ENCODE measurements around the gene THRAP3. TPM values are rescaled to one million over a fixed set of nuclear protein-coding genes. Genes with fewer than 3 reads are reported as not detected.

The THRAP3 gene
- total RNA-seq, 1 donor from 2014 or later: 39.5 TPM

- no peak overlapping the region for H3K4me3 ChIP-seq
- no peak for TF ChIP-seq CTCF (IDR thresholded peaks at IDR 0.05)
- no peaks in the 10 kb centered on the region for H3K9me3 ChIP-seq
- no peak for DNase-seq (ENCODE audit: low spot score in 2 of 2)
- H3K36me3 ChIP-seq: no peaks in the 10 kb centered on the region
- H3K27me3 ChIP-seq: no peaks in the 10 kb centered on the region
- intact Hi-C loops (cut with DNase I): no loop called here
- peaks cover 6 to 8% of the 10 kb centered on the region in 2 donors for H3K4me1 ChIP-seq
- H3K27ac ChIP-seq: no peak overlapping the region
Observed at GRCh38 chr1:36327421-36328087, 103.3 kb downstream of the THRAP3 start.

GRCh38 chr1:36328088-36328480, 103.8 kb downstream of the THRAP3 start:
- H3K27me3 ChIP-seq: no peaks in the 10 kb centered on the region
- no peak overlapping the region for H3K4me3 ChIP-seq
- peaks cover 6 to 7% of the 10 kb centered on the region in 2 donors for H3K4me1 ChIP-seq
- no peak for DNase-seq (ENCODE audit: low spot score in 2 of 2)
- no peak for TF ChIP-seq CTCF (IDR thresholded peaks at IDR 0.05)
- H3K27ac ChIP-seq: no peak overlapping the region
- intact Hi-C loops (cut with DNase I): no loop called here
- H3K36me3 ChIP-seq: no peaks in the 10 kb centered on the region
- H3K9me3 ChIP-seq: no peaks in the 10 kb centered on the region

GRCh38 chr1:36328713-36329112, 104.5 kb downstream of the THRAP3 start:
- Histone ChIP-seq H3K27ac (no peak overlapping the region), H3K27me3 (no peaks in the 10 kb centered on the region), H3K9me3 (no peaks in the 10 kb centered on the region), H3K36me3 (no peaks in the 10 kb centered on the region), H3K4me1 (peaks cover 6 to 7% of the 10 kb centered on the region in 2 donors), H3K4me3 (no peak overlapping the region)
- no peak for TF ChIP-seq CTCF (IDR thresholded peaks at IDR 0.05)
- intact Hi-C loops (cut with DNase I): no loop called here
- no peak for DNase-seq (ENCODE audit: low spot score in 2 of 2)

GRCh38 chr1:36329817-36330216, 105.6 kb downstream of the THRAP3 start:
- Histone ChIP-seq H3K27me3 (no peaks in the 10 kb centered on the region), H3K36me3 (no peaks in the 10 kb centered on the region), H3K9me3 (no peaks in the 10 kb centered on the region), H3K27ac (no peak overlapping the region), H3K4me1 (no peaks in the 10 kb centered on the region), H3K4me3 (no peak overlapping the region)
- no peak for DNase-seq (ENCODE audit: low spot score in 2 of 2)
- intact Hi-C loops (cut with DNase I): no loop called here
- TF ChIP-seq CTCF (IDR thresholded peaks at IDR 0.05): no peak

- no peak for DNase-seq (ENCODE audit: low spot score in 2 of 2)
- H3K4me1 ChIP-seq: no peaks in the 10 kb centered on the region
- no peaks in the 10 kb centered on the region for H3K27me3 ChIP-seq
- H3K27ac ChIP-seq: no peak overlapping the region
- no peaks in the 10 kb centered on the region for H3K9me3 ChIP-seq
- H3K36me3 ChIP-seq: no peaks in the 10 kb centered on the region
- no peak overlapping the region for H3K4me3 ChIP-seq
- intact Hi-C loops (cut with DNase I): no loop called here
- TF ChIP-seq CTCF (IDR thresholded peaks at IDR 0.05): no peak
Observed at GRCh38 chr1:36330940-36331339, 106.7 kb downstream of the THRAP3 start.

GRCh38 chr1:36337830-36338229, 113.6 kb downstream of the THRAP3 start:
- Histone ChIP-seq H3K36me3 (peaks cover 17 to 31% of the 10 kb centered on the region in 2 donors), H3K4me3 (no peak overlapping the region), H3K9me3 (no peaks in the 10 kb centered on the region), H3K4me1 (peaks cover 0 to 3% of the 10 kb centered on the region in 2 donors), H3K27me3 (no peaks in the 10 kb centered on the region), H3K27ac (no peak overlapping the region)
- no peak for DNase-seq (ENCODE audit: low spot score in 2 of 2)
- TF ChIP-seq CTCF (IDR thresholded peaks at IDR 0.05): no peak
- intact Hi-C loops (cut with DNase I): no loop called here

Data from ascending aorta (tissue), 2 donors.